DMS53 (cell line): ENCODE results near the gene MYT1.
"Not testable (repeated sequence)": the region's sequence is repeated elsewhere in the genome, so short reads cannot be mapped to it uniquely, and the experiment has no call there.

ENCODE experiments used
- DNase-seq: peaks from one replicate; lab custom pipeline; 2025; lab: John Stamatoyannopoulos, UW

MYT1 gene

GRCh38 chr20:64276817-64277216 is 112.6 kb downstream of the MYT1 start:
- DNase-seq = no peak

DNA sequence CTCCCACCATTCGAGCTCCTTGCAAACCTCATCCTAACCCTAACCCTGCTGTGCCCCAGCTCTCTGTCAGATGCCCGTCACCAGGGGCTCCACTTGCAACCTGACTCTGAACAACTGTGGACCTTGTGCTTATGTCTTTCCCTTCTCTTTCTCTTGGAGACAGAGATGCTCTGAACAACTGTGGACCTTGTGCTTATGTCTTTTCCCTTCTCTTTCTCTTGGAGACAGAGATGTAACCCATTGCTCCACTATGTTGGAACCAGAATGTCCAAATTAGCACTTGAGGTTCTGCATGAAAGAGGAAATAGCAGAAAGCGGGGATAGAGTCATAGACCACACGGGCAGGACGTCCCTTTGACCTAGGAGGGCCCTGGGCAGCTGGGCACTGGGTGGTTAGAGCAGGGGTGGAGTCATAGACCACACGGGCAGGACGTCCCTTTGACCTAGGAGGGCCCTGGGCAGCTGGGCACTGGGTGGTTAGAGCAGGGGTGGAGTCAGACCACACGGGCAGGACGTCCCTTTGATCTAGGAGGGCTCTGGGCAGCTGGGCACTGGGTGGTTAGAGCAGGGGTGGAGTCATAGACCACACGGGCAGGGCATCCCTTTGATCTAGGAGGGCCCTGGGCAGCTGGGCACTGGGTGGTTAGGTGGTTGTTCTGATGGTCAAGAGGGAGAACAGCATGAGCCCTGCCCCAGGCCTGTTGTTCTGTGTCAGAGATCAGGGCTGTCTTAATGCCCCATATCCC is 113.5 kb downstream of the MYT1 start:
- DNase-seq = no peak

DNA sequence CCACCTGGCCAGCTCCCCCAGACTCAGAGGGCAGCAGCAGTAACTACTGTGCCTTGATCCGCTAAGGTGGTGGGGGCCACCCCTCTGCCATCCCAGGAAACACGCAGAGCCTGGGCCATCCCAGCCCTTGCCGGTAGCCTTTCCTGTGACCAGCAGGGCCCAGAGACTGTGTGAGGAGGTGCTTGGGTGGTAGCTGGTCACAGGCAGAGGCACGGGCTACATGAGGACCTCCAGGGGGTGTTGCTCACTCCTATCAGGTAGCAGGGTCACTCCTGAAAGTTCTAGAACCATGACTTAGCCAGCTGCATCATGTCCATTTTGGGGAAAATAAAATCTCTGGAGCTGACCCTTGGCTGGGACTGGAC is 114.0 kb downstream of the MYT1 start:
- DNase-seq = no peak

DNA sequence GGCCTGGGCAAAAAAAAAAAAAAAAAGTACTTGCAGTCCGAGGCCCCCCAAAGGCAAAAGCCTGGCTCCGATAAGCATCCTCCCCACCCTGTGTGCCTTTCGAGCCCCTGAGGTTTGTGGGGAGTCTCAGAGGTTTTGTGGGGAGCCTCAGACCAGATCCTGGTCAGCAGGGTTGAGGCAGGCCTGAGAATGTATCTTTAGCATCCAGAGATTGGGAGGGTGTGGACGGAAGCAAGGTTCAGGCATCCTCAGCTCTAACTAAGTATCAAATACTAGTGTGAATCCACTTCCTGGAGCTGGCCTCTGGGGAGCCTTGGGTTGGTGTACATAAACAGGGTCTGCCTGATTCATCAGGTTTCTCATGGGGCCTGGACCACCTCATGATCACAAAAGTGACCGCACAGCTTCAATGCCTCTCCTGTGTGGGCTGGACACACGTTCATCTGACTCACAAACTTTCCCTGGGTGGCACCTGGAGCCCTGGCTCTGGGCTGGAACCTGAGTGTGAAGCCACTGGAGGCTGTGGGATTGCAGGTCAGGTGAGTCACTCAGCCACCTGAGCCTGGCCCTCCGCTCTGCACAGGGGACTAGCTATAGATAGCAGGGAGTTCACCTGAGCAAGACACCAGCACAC is 115.7 kb downstream of the MYT1 start:
- no peak for DNase-seq

GRCh38 chr20:64280460-64280843 is 116.2 kb downstream of the MYT1 start:
- no peak for DNase-seq

- no peak for DNase-seq
Measured at GRCh38 chr20:64283646-64284045, 119.4 kb downstream of the MYT1 start.

DNA sequence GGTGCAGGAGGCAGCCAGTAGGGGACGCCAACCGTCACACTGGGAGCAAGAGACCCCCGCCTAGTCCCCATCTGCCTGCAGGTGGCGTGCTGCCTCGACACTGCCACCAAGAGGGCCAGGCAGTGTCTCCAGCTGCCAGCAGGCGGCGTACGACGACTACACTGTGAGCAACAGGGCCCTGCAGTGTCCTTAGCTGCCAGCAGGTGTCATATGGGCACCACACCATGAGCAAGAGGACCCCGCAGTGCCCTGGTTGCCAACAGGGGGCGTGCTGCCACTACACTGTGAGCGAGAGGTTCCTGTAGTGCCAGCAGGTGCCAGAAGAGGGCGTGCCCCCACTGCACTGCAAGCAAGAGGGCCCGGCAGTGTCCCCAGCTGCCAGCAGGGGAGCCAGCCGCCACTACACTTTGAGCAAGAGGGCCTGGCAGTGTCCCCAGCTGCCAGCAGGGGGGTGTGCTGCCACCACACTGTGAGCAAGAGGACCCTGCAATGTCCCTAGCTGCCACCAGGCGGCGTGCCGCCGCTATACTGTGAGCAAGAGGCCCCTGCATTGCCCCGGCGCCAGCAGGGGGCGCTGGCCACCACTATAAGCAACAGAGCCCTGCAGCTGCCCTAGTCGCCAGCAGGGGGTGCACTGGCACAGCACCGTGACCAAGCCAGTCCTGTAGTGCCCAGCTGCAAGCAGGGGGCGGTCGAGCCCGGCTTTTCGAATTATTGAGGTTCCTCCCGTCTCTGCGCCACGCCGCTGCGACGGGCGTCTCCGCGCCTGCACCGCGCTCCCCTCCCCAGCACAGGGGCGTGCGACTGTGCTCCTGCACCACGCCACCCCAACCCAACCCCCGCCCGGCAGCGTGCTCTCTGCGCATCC is 121.6 kb downstream of the MYT1 start:
- DNase-seq = peak; percentile 95

GRCh38 chr20:64286447-64287263 is 122.4 kb downstream of the MYT1 start:
- DNase-seq = peak; percentile 24

- DNase-seq = not testable (repeated sequence)
Measured at GRCh38 chr20:64287264-64287590, 123.0 kb downstream of the MYT1 start.
